ENCODE data around the gene PBX4. TPM values are rescaled to one million over a fixed set of nuclear protein-coding genes. Genes with fewer than 3 reads are reported as not detected.

Gene PBX4
- total and polyA plus RNA-seq, 2 experiments from 2014 or later = 2.6 to 4.1 TPM

DNA sequence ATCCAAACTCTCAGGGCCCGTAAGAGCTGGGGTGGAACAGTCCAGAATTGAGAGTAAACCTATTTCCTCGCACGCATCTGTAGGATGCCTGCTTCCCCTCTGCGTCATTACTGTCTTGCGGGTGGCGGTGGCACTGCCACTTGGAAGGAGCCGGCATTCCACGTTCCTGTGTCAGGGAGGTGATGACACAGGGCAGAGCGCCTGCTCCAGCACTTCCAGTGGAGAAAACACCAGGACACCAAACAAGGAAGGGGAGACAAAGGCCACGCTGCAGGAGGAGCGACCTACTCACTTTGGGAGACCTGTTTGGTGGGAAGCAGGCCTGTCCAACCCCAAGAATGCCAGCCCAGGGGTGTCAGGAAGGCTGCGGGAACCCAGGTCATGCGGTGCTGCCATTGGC, 37.1 kb downstream of the PBX4 start (continued):
- TF ChIP-seq EZH2phosphoT487 (IDR thresholded peaks at IDR 0.05; ENCODE audit: unreplicated experiment) = no peak
- TF ChIP-seq EZH2 (IDR thresholded peaks at IDR 0.05; ENCODE audit: low read depth, unreplicated experiment) = no peak
- TF ChIP-seq, protein P1, sequence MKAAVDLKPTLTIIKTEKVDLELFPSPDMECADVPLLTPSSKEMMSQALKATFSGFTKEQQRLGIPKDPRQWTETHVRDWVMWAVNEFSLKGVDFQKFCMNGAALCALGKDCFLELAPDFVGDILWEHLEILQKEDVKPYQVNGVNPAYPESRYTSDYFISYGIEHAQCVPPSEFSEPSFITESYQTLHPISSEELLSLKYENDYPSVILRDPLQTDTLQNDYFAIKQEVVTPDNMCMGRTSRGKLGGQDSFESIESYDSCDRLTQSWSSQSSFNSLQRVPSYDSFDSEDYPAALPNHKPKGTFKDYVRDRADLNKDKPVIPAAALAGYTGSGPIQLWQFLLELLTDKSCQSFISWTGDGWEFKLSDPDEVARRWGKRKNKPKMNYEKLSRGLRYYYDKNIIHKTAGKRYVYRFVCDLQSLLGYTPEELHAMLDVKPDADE (IDR thresholded peaks at IDR 0.05) = no peak

DNA sequence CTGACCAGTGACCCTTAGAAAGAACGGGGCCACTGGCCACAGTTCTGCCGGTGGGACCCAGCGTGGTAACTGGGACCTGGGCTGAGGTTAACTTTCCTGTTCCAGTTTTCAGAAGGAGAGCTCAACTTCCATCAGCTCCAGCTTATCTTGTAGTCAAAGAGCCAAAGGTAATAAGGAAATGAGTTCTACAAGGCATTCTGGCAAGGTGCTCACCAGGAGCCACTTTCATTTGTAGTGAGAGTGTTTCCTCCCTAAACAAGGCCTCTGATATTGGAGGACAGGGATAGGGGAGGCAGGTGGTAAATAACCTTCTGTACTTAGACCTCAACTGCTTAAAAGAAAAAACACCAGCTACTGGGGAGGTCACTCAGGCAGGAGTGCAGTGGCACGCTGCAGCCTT, 38.1 kb downstream of the PBX4 start:
- Histone ChIP-seq H3K4me3 (no peak overlapping the region), H3K27ac (ENCODE audit: low read depth) (no peak overlapping the region; the same call in 1 of the 2 replicates), H3K9me2 (ENCODE audit: insufficient read depth) (no peaks in the 10 kb centered on the region), H3K27me3 (ENCODE audit: insufficient read depth) (no peaks in the 10 kb centered on the region), H4K20me1 (replicated peaks; ENCODE audit: insufficient read depth) (no peaks in the 10 kb centered on the region), H3K4me1 (ENCODE audit: insufficient read depth) (no peaks in the 10 kb centered on the region), H3F3A (replicated peaks; ENCODE audit: low read depth) (no peaks in the 10 kb centered on the region), H3K36me3 (ENCODE audit: insufficient read depth) (no peaks in the 10 kb centered on the region), H3K4me2 (no peak overlapping the region), H3K79me2 (replicated peaks; ENCODE audit: insufficient read depth) (no peaks in the 10 kb centered on the region), H2AFZ (no peak overlapping the region)
- no peak overlapping the region for H3K4me3 Mint-ChIP-seq
- no peaks in the 10 kb centered on the region for H3K36me3 Mint-ChIP-seq (ENCODE audit: low read depth)
- no peaks in the 10 kb centered on the region for H3K9me3 Mint-ChIP-seq
- peaks cover 3% of the 10 kb centered on the region for H3K27me3 Mint-ChIP-seq (ENCODE audit: insufficient read depth, low read depth, poor library complexity)
- peaks cover 3% of the 10 kb centered on the region; the same call in 2 of the 3 replicates for H3K4me1 Mint-ChIP-seq
- no peak for ATAC-seq
- TF ChIP-seq EZH2 (IDR thresholded peaks at IDR 0.05; ENCODE audit: low read depth, unreplicated experiment) (no peak), EZH2phosphoT487 (IDR thresholded peaks at IDR 0.05; ENCODE audit: unreplicated experiment) (no peak)
- H3K27ac Mint-ChIP-seq = no peak overlapping the region
- DNase-seq (ENCODE audit: low spot score) = no peak

DNA sequence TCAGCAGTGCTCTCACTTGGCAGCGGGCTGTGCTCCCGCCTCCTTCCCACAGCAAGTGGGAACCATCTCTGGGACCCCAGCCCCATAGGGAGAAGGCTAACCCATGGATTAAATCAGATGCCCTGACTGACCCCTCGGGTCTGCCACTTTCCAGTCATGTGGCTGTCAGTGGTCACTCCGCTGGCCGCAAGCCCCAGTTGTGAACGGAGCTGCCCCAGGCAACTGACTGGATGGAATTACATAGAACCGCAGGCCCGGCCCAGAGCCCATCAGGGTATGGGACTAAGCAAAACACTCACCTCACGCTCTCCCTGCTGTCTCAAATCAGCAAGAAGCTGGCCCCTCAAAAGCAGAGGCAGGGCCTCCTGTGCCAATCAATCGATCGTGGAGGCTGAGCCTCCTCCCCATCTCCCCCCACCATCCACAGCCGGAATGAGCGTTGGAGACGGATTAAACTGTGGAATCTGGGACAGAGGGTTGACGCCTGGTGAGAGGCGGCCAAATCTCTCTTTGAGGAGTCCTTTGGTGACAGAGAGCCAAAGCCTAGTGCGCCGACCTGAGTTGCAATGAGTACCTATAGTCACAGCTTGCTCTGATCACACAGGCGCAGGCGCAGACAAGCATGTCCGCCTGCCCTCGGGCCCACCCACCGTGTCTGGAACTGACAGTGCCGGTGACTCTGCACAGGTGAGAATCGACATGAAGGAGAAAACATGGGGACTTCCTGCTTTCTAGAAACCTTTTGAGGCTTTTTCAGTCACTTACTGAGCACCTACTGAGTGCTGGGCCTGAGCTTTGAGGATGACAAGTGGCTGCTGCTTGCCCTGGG, 38.7 kb downstream of the PBX4 start:
- Mint-ChIP-seq H3K4me1 (peaks cover 7% of the 10 kb centered on the region; the same call in 2 of the 3 replicates), H3K27me3 (ENCODE audit: insufficient read depth, low read depth, poor library complexity) (peaks cover 3% of the 10 kb centered on the region), H3K27ac (no peak overlapping the region), H3K4me3 (no peak overlapping the region), H3K36me3 (ENCODE audit: low read depth) (no peaks in the 10 kb centered on the region), H3K9me3 (no peaks in the 10 kb centered on the region)
- no peaks in the 10 kb centered on the region for H3K9me2 ChIP-seq (ENCODE audit: insufficient read depth)
- DNase-seq (ENCODE audit: low spot score) = no peak
- H2AFZ ChIP-seq = no peak overlapping the region
- no peaks in the 10 kb centered on the region for H4K20me1 ChIP-seq (replicated peaks; ENCODE audit: insufficient read depth)
- no peaks in the 10 kb centered on the region for H3F3A ChIP-seq (replicated peaks; ENCODE audit: low read depth)
- ATAC-seq = no peak
- no peak overlapping the region for H3K4me2 ChIP-seq
- H3K79me2 ChIP-seq (replicated peaks; ENCODE audit: insufficient read depth) = no peaks in the 10 kb centered on the region
- no peaks in the 10 kb centered on the region for H3K36me3 ChIP-seq (ENCODE audit: insufficient read depth)
- TF ChIP-seq EZH2phosphoT487 (IDR thresholded peaks at IDR 0.05; ENCODE audit: unreplicated experiment) (no peak), CREB1 (CRISPR knock-in tag; IDR thresholded peaks at IDR 0.05; ENCODE audit: low read depth) (no peak), NANOG (IDR thresholded peaks at IDR 0.05; ENCODE audit: borderline replicate concordance) (no peak)
- TF ChIP-seq, protein P2, sequence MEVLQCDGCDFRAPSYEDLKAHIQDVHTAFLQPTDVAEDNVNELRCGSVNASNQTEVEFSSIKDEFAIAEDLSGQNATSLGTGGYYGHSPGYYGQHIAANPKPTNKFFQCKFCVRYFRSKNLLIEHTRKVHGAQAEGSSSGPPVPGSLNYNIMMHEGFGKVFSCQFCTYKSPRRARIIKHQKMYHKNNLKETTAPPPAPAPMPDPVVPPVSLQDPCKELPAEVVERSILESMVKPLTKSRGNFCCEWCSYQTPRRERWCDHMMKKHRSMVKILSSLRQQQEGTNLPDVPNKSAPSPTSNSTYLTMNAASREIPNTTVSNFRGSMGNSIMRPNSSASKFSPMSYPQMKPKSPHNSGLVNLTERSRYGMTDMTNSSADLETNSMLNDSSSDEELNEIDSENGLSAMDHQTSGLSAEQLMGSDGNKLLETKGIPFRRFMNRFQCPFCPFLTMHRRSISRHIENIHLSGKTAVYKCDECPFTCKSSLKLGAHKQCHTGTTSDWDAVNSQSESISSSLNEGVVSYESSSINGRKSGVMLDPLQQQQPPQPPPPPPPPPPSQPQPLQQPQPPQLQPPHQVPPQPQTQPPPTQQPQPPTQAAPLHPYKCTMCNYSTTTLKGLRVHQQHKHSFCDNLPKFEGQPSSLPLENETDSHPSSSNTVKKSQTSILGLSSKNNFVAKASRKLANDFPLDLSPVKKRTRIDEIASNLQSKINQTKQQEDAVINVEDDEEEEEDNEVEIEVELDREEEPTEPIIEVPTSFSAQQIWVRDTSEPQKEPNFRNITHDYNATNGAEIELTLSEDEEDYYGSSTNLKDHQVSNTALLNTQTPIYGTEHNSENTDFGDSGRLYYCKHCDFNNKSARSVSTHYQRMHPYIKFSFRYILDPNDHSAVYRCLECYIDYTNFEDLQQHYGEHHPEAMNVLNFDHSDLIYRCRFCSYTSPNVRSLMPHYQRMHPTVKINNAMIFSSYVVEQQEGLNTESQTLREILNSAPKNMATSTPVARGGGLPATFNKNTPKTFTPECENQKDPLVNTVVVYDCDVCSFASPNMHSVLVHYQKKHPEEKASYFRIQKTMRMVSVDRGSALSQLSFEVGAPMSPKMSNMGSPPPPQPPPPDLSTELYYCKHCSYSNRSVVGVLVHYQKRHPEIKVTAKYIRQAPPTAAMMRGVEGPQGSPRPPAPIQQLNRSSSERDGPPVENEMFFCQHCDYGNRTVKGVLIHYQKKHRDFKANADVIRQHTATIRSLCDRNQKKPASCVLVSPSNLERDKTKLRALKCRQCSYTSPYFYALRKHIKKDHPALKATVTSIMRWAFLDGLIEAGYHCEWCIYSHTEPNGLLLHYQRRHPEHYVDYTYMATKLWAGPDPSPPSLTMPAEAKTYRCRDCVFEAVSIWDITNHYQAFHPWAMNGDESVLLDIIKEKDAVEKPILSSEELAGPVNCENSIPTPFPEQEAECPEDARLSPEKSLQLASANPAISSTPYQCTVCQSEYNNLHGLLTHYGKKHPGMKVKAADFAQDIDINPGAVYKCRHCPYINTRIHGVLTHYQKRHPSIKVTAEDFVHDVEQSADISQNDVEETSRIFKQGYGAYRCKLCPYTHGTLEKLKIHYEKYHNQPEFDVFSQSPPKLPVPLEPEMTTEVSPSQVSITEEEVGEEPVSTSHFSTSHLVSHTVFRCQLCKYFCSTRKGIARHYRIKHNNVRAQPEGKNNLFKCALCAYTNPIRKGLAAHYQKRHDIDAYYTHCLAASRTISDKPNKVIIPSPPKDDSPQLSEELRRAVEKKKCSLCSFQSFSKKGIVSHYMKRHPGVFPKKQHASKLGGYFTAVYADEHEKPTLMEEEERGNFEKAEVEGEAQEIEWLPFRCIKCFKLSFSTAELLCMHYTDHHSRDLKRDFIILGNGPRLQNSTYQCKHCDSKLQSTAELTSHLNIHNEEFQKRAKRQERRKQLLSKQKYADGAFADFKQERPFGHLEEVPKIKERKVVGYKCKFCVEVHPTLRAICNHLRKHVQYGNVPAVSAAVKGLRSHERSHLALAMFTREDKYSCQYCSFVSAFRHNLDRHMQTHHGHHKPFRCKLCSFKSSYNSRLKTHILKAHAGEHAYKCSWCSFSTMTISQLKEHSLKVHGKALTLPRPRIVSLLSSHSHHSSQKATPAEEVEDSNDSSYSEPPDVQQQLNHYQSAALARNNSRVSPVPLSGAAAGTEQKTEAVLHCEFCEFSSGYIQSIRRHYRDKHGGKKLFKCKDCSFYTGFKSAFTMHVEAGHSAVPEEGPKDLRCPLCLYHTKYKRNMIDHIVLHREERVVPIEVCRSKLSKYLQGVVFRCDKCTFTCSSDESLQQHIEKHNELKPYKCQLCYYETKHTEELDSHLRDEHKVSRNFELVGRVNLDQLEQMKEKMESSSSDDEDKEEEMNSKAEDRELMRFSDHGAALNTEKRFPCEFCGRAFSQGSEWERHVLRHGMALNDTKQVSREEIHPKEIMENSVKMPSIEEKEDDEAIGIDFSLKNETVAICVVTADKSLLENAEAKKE (CRISPR knock-in tag; IDR thresholded peaks at IDR 0.05) = no peak
- no peaks in the 10 kb centered on the region for H3K27me3 ChIP-seq (ENCODE audit: insufficient read depth)
- no peaks in the 10 kb centered on the region for H3K4me1 ChIP-seq (ENCODE audit: insufficient read depth)
- H3K4me3 ChIP-seq = no peak overlapping the region
- H3K27ac ChIP-seq (ENCODE audit: low read depth) = no peak overlapping the region; the same call in 1 of the 2 replicates

Measured in GM23338 (cell line).